GM12872 (cell line): ENCODE data around the gene LSR.

Source experiments
- CTCF ChIP-seq: IDR thresholded peaks from 3 replicates; pipeline ENCODE4 v1.5.1; 2011; ENCODE audit warnings: low read depth, mild to moderate bottlenecking, low read length, moderate library complexity; ENCODE audit not compliant: insufficient read depth

LSR gene

GRCh38 chr19:35222373-35223015 is 26.3 kb upstream of the LSR start:
- TF ChIP-seq CTCF = no peak

GRCh38 chr19:35223084-35223790 is 25.6 kb upstream of the LSR start:
- TF ChIP-seq CTCF = no peak

GRCh38 chr19:35223862-35224505 is 24.8 kb upstream of the LSR start:
- TF ChIP-seq CTCF = no peak

- TF ChIP-seq CTCF = no peak
These were observed 23.9 kb upstream of the LSR start for GRCh38 chr19:35224681-35225571.

- TF ChIP-seq CTCF = no peak
These were observed 22.9 kb upstream of the LSR start for GRCh38 chr19:35225951-35226350.

GRCh38 chr19:35226748-35227147 is 22.1 kb upstream of the LSR start:
- TF ChIP-seq CTCF = no peak

GRCh38 chr19:35228177-35228930 is 20.4 kb upstream of the LSR start, which contains the start of gene FAM187B:
FAM187B (minus strand) TSS chr19:35228739; CDS start chr19:35228680, 59 bp downstream.
- TF ChIP-seq CTCF = 0 out of 3 replicates have a peak, but pooled peaks have one; percentile 1
